Activated CD4-positive, CD25-positive, alpha-beta regulatory T cell treated with anti-CD3 and anti-CD28 coated beads, Interleukin-2, amount 50 U/mL, for 16 hours (primary cell): ENCODE results near the gene CDC34.

Experiments
- DNase-seq: peaks from one replicate; pipeline ENCODE4 v3.0.0-alpha.2; 2020; ENCODE audit warnings: low read depth, low spot score

Gene CDC34, protein sequence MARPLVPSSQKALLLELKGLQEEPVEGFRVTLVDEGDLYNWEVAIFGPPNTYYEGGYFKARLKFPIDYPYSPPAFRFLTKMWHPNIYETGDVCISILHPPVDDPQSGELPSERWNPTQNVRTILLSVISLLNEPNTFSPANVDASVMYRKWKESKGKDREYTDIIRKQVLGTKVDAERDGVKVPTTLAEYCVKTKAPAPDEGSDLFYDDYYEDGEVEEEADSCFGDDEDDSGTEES

DNA sequence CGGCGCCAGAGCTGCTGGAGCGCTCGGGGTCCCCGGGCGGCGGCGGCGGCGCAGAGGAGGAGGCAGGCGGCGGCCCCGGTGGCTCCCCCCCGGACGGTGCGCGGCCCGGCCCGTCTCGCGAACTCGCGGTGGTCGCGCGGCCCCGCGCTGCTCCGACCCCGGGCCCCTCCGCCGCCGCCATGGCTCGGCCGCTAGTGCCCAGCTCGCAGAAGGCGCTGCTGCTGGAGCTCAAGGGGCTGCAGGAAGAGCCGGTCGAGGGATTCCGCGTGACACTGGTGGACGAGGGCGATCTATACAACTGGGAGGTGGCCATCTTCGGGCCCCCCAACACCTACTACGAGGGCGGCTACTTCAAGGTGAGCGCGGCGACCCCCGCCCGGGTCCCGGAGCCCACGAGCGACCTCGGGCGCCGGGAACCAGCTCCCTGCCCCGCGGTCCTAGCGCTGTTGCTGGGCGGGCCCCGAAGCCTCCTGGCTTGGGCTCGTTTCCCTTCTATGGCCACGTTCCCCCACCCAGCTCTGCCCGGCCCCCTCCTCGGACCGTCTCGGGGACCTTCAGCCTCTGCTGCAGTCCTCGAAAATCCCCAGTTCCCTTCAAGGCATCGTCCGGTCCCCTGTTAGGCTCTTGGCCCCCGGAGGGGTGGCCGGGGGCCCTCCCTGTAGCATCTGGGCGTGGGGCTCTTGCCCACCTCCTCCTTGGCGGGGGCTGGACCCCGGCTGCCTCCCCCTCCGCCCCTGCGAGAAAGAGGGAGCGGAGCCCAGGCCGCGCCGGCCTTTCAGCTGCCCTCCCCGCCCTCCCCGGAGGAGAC, at the start of gene CDC34:
Gene CDC34 (plus strand): TSS at position 8 of the 808 bp plus-strand sequence. CDS start 172 bp downstream, at position 180.
- no peak for DNase-seq

DNA sequence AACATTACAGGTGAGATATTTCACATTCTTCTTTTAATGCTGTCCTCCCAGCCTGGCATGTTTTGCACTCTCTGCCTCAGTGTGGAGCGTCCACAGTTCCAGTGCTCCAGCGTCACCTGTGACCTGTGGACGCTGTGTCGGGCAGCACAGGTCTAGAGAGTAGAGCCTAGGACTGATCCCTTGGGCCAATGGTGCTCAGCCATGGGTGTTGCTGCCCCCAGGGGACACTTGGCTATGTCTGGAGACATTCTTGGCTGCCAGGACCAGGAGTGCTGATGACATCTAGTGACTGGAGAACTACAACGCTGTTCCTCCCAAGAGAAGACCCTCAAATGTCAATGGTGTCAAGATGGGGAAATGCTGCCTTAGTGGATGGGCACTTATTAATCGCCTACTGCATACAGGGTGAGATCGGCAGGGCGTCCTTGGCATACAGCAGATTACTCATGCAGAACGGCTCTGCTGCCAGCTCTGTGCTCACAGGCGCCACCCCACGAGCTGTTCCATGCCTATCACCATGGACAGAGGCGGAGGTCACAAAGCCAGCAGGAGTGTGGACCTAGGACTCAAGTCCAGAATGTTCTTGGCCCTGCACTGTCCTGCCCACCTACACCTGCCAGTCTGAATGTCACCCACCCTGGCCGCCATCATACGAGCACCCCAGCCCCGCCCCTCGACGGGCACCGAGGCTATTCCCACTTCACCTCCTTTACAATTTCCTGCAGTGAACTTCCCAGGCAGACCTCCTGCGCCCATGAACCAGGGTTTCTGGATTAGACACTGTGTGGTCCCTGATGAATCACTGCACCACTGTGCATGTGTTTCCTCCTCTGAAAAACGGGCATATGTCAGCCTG, 49.1 kb upstream of the CDC34 start:
- DNase-seq: no peak

DNA sequence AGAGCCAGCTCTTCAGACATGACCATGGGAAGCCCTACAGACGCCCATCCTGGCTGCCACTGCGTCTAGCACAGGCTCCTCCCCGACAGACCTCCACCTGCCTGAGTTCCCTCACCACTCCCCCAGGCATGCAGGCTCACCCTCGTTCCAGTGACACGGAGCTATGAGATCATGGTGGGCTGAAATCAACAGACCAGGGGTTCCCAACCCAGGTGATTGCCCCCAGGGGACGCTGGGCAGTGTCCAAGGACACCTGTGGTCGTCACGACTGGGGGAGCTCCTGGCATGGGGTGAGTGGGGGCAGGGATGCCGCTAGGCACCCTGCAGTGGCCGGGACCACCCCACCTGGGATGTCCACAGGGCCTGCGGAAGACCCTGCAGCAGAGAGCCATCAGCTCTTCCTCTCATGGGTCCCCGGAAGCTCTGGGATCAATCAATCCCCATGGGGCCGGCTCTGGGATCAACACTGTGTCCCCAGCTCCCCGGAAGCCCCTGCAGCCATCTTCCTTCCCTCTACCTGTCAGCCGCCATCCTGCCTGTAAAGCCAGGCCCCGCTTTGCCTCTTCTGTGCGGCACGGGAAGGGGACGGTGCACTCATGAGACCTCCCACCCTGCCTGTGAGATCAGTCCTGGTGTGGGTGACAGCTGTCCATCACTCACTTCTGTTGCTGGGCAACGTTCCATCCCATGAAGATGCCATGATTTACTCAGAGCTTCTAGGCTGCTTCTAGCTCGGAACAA, 48.1 kb upstream of the CDC34 start:
- no peak for DNase-seq

- DNase-seq: no peak
Observed at GRCh38 chr19:484494-484893, 47.1 kb upstream of the CDC34 start.

- no peak for DNase-seq
Observed at GRCh38 chr19:485077-485476, 46.5 kb upstream of the CDC34 start.

DNA sequence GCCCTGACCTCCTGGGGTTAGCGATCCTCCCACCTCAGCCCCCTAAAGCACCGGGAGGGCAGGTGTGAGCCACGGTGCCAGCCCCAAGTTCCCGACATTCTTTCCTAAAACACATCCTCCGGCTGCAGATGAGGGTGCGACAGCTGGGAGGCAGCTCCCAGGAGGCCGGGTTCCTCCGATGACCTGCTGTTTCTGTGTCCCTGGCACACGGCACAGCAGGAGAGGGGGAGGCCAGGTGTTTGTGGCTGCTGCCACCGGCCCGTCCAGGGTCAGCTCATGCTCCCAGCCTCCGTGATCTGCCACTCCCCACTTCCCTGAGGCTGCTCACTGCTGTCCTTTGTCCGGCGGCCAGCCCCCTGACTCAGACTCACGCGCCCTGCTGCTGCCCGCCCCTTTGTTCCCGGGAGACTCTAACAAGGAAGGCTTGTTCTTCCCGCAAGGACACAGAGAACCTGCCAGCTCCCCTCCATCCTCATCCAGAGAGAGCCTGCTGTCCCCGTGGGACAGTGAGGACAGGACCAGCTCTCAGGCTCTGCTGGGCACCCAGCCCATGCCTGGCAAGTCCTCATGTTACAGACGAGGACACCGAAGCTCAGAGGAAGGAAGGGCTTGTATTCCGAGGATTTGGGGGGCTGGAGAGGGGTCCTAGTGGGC, 45.9 kb upstream of the CDC34 start:
- no peak for DNase-seq

DNA sequence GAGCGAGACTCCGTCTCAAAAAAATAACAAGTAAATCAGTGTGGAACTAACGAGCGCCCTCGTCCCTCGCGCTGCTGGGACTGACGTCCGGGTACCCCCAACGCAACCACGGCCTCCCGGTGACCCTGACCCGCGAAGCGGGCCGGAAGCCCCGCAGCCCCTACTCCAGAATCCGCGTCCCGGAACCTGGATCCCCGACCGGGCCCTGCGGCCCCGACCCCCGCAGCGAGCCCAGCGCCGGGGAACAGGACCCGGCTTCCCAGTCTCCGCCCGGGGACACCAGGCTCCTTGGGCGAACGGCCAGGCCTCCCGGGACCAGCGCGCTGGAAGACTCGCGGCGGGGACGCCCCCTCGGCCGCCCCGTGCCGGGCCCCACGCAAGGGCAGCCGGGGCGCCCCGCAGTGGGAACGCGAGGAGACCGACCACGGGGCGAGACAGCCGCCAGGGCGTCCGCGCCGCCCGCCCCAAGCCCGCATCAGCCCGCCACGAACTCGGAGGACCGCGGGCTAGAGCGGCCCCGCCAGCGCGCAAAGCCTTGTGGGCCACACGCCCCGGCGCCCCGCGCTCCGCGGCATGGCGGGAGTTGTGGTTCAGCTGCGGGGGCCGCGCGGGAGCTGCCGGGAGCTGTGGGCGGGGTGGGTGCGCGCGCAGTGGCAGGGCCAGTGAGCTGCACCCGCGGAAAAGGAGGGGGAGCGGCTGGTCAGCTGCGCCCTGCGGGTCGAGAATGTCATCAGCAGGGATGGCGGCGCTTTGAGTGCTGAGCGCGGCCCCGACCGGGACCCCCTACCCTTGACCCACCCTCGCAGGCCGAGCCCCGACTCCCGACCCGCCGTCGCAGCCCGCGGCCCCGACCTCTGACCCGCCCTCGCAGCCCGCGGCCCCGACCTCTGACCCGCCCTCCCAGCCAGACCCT, 42.8 kb upstream of the CDC34 start:
- peak; percentile 84 for DNase-seq

GRCh38 chr19:489418-490196, 42.0 kb upstream of the CDC34 start:
- DNase-seq: no peak

DNA sequence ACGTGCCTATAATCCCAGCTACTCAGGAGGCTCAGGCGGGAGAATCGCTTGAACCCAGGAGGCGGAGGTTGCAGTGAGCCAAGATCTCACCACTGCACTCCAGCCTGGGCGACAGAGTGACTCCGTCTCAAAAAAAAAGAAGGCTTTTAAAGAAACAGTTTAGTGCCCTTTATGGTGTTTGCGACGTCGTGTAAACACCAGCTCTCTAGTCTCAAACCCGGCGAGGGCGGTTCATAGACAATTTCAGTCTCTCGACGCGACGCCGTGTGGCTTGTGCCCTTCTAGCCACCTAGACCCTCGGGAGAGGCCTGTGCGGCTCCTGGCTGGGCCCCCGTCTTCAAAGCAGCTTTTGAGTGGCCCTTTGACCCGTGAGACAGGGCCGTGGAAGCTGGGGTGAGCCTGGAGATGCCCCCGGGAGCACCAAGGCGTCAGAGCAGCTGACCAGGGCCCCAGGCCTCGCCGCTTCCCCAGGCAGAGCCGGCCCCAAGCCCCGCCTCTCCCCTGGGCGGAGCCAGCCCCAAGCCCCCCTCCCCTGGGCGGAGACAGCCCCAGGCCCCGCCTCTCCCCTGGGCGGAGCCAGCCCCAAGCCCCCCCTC, 40.3 kb upstream of the CDC34 start:
- no peak for DNase-seq

- DNase-seq: no peak
Observed at GRCh38 chr19:492091-492531, 39.4 kb upstream of the CDC34 start.

DNA sequence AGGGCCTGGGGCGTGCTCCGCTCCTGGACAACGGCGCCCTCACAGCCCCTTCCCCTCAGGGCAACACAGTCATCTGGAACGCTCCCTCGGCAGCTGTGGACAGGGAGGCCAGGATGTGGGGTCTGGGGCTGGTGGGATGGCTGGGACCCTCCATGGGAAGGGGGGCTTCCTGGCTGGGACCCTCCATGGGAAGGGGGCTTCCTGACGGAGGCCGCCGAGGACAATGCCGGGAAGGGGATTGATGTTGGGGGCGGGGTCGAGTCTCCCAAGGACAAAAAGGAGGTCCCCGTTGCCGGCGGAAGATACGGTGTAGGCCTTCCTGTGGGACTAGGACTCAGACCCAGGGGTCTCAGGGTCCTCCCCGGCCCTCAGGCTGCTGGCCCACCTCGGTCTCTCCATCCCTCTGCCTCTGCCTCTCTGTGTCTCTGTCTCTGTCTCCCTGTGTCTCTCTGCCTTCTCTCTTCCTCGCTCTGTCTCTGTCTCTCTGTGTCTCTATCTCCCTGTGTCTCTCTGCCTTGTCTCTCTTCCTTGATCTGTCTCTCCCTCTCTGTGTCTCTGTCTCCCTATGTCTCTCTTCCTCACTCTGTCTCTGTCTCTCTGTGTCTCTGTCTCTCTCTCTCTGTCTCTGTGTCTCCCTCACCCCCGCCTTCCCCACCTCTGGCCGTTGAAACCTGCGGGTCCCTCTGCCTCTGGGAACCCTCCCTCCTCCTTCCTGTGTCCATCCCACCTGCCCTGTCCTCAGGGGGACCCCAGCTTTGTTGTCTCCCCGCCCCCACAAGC, 38.0 kb upstream of the CDC34 start:
- no peak for DNase-seq

GRCh38 chr19:494171-495080, 37.1 kb upstream of the CDC34 start:
- no peak for DNase-seq

- no peak for DNase-seq
Observed at GRCh38 chr19:495081-495401, 36.5 kb upstream of the CDC34 start.

DNA sequence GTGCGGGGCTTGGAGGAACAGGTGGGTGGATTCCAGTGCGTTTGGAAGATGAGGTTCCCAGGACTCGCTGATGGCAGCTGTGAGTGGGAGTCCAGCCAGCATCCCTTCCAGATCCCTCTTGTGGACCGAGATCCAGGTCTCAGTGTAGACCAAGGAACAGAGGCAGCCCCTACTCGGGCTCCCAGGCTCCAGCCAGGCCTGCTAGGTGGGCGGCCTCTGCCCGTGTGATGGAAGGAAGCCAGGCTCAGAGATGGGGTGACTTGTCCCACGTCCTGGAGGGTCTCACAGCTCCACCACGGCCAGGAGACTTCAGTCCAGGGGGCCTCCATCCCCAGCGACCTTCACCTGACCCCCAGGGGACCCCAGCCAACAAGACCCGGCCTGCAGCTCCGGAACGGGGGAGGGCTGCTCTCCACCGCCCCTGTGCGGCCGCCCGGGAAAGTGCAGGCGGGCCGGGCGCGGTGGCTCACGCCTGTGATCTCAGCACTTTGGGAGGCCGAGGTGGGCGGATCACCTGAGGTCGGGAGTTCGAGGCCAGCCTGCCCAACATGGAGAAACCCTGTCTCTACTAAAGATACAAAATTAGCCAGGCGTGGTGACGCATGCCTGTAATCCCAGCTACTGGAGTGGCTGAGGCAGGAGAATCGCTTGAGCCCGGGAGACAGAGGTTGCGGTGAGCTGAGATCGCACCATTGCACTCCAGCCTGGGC, 36.0 kb upstream of the CDC34 start:
- no peak for DNase-seq

- DNase-seq: no peak
Observed at GRCh38 chr19:496112-496665, 35.4 kb upstream of the CDC34 start, which contains the start of gene MADCAM1. TSS of gene MADCAM1 (plus strand) at chr19:496486. CDS start at chr19:496500, 14 bp downstream.

DNA sequence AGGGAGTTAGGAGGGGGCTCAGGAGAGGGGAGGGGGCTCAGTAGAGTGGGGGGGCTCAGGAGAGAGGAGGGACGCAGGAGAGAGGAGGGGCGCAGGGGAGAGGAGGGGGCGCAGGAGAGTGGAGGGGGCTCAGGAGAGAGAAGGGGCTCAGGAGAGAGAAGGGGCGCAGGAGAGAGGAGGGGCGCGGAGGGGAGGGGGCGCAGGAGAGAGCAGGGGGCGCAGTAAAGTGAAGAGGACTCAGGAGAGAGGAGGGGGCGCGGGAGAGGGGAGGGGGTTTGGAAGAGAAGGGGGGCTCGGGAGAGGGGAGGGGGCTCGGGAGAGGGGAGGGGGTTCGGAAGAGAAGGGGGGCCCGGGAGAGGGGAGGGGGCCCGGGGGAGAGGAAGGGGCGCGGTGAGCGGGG, 34.6 kb upstream of the CDC34 start:
- no peak for DNase-seq
